Liver (tissue), 3 donors: ENCODE measurements around the gene FILIP1L.
A peak's percentile ranks its signal among the peaks of the same experiment; 100 is the strongest.

Source experiments
- JUND ChIP-seq, 2 donors: IDR thresholded peaks; 2 replicates each; pipeline ENCODE4 v1.6.1; 2016; ENCODE audit warnings: antibody characterized with exemption in 2 of 2
- RAD21 ChIP-seq, 2 donors: IDR thresholded peaks; 2 replicates each; pipeline ENCODE4 v1.6.1; 2016; ENCODE audit warnings: antibody characterized with exemption in 2 of 2, mild to moderate bottlenecking in 2 of 2
- SP1 ChIP-seq: IDR thresholded peaks from 2 replicates; pipeline ENCODE4 v1.6.1; 2018; ENCODE audit warnings: antibody characterized with exemption, mild to moderate bottlenecking
- TF ChIP-seq, protein P1 (sequence below): fragments of 150-350 bp; IDR thresholded peaks from 2 replicates; pipeline ENCODE4 v1.5.1; 2017; ENCODE audit warnings: improper control_type of control experiment, low read depth, low read length; ENCODE audit not compliant: missing input control
- TF ChIP-seq, protein P2 (sequence below): IDR thresholded peaks from 2 replicates; pipeline ENCODE4 v1.6.1; 2016; ENCODE audit warnings: antibody characterized with exemption, mild to moderate bottlenecking
- donor health status: healthy.
- donor health status: healthy.

DNA sequence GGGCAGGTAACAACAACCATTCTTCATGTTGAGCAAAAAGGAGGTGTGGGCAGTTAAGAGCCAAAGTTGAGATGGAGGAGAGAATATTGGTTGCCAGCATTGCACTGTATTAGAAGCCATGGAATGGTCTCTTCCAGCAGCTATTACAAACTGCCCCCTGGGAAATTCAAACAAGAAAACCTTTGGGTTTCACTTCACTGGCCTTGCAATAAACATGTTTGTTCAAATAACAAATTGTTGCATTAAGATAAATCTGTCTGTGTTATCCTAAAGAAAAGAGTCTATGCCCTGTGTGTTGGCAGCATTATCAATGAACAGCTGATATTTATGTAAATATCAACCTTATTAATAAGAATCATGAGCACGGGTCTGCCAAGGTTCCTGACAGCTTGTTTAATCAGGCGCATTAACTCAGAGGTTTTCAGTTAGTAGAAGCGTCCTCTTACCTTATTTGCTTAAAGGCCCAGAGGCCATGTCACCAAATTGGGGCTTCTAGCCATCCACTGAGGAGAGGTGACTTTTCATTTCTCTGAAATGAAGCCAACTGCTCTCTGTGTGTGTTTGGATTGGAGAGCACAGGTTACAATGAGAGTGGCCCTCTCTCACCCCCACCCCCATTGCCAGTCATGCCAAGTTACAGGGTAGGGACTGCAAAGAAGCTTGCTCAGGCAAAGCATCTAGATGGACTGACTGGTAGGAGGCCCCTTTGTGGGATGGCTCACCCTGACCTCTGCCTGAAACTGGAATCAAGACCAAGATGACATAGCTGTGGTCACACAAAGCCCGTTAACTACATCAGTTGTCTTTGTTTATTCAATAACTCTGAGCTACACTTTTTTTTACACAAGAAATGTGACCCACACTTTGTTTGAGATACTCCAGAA is 10.5 kb downstream of the FILIP1L start:
- TF ChIP-seq, protein P1, sequence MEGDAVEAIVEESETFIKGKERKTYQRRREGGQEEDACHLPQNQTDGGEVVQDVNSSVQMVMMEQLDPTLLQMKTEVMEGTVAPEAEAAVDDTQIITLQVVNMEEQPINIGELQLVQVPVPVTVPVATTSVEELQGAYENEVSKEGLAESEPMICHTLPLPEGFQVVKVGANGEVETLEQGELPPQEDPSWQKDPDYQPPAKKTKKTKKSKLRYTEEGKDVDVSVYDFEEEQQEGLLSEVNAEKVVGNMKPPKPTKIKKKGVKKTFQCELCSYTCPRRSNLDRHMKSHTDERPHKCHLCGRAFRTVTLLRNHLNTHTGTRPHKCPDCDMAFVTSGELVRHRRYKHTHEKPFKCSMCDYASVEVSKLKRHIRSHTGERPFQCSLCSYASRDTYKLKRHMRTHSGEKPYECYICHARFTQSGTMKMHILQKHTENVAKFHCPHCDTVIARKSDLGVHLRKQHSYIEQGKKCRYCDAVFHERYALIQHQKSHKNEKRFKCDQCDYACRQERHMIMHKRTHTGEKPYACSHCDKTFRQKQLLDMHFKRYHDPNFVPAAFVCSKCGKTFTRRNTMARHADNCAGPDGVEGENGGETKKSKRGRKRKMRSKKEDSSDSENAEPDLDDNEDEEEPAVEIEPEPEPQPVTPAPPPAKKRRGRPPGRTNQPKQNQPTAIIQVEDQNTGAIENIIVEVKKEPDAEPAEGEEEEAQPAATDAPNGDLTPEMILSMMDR, result no peak
- TF ChIP-seq RAD21 (IDR thresholded peaks at IDR 0.05), result peak; percentile 40 to 49
- TF ChIP-seq, protein P2, sequence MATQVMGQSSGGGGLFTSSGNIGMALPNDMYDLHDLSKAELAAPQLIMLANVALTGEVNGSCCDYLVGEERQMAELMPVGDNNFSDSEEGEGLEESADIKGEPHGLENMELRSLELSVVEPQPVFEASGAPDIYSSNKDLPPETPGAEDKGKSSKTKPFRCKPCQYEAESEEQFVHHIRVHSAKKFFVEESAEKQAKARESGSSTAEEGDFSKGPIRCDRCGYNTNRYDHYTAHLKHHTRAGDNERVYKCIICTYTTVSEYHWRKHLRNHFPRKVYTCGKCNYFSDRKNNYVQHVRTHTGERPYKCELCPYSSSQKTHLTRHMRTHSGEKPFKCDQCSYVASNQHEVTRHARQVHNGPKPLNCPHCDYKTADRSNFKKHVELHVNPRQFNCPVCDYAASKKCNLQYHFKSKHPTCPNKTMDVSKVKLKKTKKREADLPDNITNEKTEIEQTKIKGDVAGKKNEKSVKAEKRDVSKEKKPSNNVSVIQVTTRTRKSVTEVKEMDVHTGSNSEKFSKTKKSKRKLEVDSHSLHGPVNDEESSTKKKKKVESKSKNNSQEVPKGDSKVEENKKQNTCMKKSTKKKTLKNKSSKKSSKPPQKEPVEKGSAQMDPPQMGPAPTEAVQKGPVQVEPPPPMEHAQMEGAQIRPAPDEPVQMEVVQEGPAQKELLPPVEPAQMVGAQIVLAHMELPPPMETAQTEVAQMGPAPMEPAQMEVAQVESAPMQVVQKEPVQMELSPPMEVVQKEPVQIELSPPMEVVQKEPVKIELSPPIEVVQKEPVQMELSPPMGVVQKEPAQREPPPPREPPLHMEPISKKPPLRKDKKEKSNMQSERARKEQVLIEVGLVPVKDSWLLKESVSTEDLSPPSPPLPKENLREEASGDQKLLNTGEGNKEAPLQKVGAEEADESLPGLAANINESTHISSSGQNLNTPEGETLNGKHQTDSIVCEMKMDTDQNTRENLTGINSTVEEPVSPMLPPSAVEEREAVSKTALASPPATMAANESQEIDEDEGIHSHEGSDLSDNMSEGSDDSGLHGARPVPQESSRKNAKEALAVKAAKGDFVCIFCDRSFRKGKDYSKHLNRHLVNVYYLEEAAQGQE, result peak; percentile 33
- peak in 1 of 2 donors; percentile 10 for TF ChIP-seq JUND (IDR thresholded peaks at IDR 0.05)
- peak; percentile 86 for TF ChIP-seq SP1
